Measurements from ENCODE around the gene SEC14L2.
"Not testable (repeated sequence)": the region's sequence is repeated elsewhere in the genome, so short reads cannot be mapped to it uniquely, and the experiment has no call there.

SEC14L2 gene

GRCh38 chr22:30441088-30441487, 44.3 kb downstream of the SEC14L2 start:
- peaks cover 4% of the 10 kb centered on the region for H3K9me3 Mint-ChIP-seq (ENCODE audit: low read depth)
- peaks cover 30% of the 10 kb centered on the region for H3K27me3 Mint-ChIP-seq
- H3K4me1 Mint-ChIP-seq (ENCODE audit: low read depth) = peaks cover 22% of the 10 kb centered on the region
- no peak overlapping the region for H3K4me3 Mint-ChIP-seq
- H3K36me3 Mint-ChIP-seq = peaks cover 7% of the 10 kb centered on the region
- H3K27ac Mint-ChIP-seq = no peak overlapping the region

GRCh38 chr22:30444632-30445437, 48.0 kb downstream of the SEC14L2 start:
- H3K4me1 Mint-ChIP-seq (ENCODE audit: low read depth) = peaks cover 17% of the 10 kb centered on the region
- peaks cover 4% of the 10 kb centered on the region for H3K36me3 Mint-ChIP-seq
- H3K4me3 Mint-ChIP-seq = no peak overlapping the region
- peaks cover 34% of the 10 kb centered on the region for H3K27me3 Mint-ChIP-seq
- H3K27ac Mint-ChIP-seq = no peak overlapping the region
- H3K9me3 Mint-ChIP-seq (ENCODE audit: low read depth) = no peaks in the 10 kb centered on the region

- peaks cover 4% of the 10 kb centered on the region for H3K36me3 Mint-ChIP-seq
- H3K4me3 Mint-ChIP-seq = no peak overlapping the region
- H3K27ac Mint-ChIP-seq = no peak overlapping the region
- H3K4me1 Mint-ChIP-seq (ENCODE audit: low read depth) = peaks cover 17% of the 10 kb centered on the region
- no peaks in the 10 kb centered on the region for H3K9me3 Mint-ChIP-seq (ENCODE audit: low read depth)
- H3K27me3 Mint-ChIP-seq = peaks cover 32% of the 10 kb centered on the region
Observed at GRCh38 chr22:30445438-30446145, 48.8 kb downstream of the SEC14L2 start.

- no peaks in the 10 kb centered on the region for H3K36me3 Mint-ChIP-seq
- H3K4me1 Mint-ChIP-seq (ENCODE audit: low read depth) = peaks cover 13% of the 10 kb centered on the region
- H3K4me3 Mint-ChIP-seq = no peak overlapping the region
- H3K27ac Mint-ChIP-seq = no peak overlapping the region
- H3K9me3 Mint-ChIP-seq (ENCODE audit: low read depth) = no peaks in the 10 kb centered on the region
- peaks cover 28% of the 10 kb centered on the region for H3K27me3 Mint-ChIP-seq
Observed at GRCh38 chr22:30447656-30448055, 50.8 kb downstream of the SEC14L2 start.

- H3K4me3 Mint-ChIP-seq; H3K36me3 Mint-ChIP-seq; H3K9me3 Mint-ChIP-seq (ENCODE audit: low read depth); H3K4me1 Mint-ChIP-seq (ENCODE audit: low read depth); H3K27ac Mint-ChIP-seq: not testable (repeated sequence)
- peaks cover 14% of the 10 kb centered on the region for H3K27me3 Mint-ChIP-seq
Observed at GRCh38 chr22:30451488-30451887, 54.7 kb downstream of the SEC14L2 start.

GRCh38 chr22:30452861-30453260, 56.0 kb downstream of the SEC14L2 start:
- Mint-ChIP-seq H3K36me3 (no peaks in the 10 kb centered on the region), H3K9me3 (ENCODE audit: low read depth) (no peaks in the 10 kb centered on the region), H3K4me3 (no peak overlapping the region), H3K4me1 (ENCODE audit: low read depth) (no peaks in the 10 kb centered on the region), H3K27me3 (peaks cover 8% of the 10 kb centered on the region), H3K27ac (no peak overlapping the region)

- no peak overlapping the region for H3K27ac Mint-ChIP-seq
- no peaks in the 10 kb centered on the region for H3K9me3 Mint-ChIP-seq (ENCODE audit: low read depth)
- H3K4me3 Mint-ChIP-seq = no peak overlapping the region
- H3K27me3 Mint-ChIP-seq = peaks cover 7% of the 10 kb centered on the region
- no peaks in the 10 kb centered on the region for H3K4me1 Mint-ChIP-seq (ENCODE audit: low read depth)
- no peaks in the 10 kb centered on the region for H3K36me3 Mint-ChIP-seq
Observed at GRCh38 chr22:30453731-30454510, 57.1 kb downstream of the SEC14L2 start.

GRCh38 chr22:30455075-30455840, 58.4 kb downstream of the SEC14L2 start:
- Mint-ChIP-seq H3K27ac (no peak overlapping the region), H3K27me3 (peaks cover 9% of the 10 kb centered on the region), H3K4me1 (ENCODE audit: low read depth) (no peaks in the 10 kb centered on the region), H3K4me3 (no peak overlapping the region), H3K9me3 (ENCODE audit: low read depth) (no peaks in the 10 kb centered on the region), H3K36me3 (no peaks in the 10 kb centered on the region)

- H3K36me3 Mint-ChIP-seq = no peaks in the 10 kb centered on the region
- no peak overlapping the region for H3K4me3 Mint-ChIP-seq
- no peaks in the 10 kb centered on the region for H3K4me1 Mint-ChIP-seq (ENCODE audit: low read depth)
- H3K27ac Mint-ChIP-seq = no peak overlapping the region
- H3K27me3 Mint-ChIP-seq = peaks cover 7% of the 10 kb centered on the region
- H3K9me3 Mint-ChIP-seq (ENCODE audit: low read depth) = no peaks in the 10 kb centered on the region
Observed at GRCh38 chr22:30457981-30458380, 61.2 kb downstream of the SEC14L2 start.

- Mint-ChIP-seq H3K4me3 (no peak overlapping the region), H3K27ac (no peak overlapping the region), H3K36me3 (no peaks in the 10 kb centered on the region), H3K9me3 (ENCODE audit: low read depth) (no peaks in the 10 kb centered on the region), H3K27me3 (peaks cover 7% of the 10 kb centered on the region), H3K4me1 (ENCODE audit: low read depth) (no peaks in the 10 kb centered on the region)
Observed at GRCh38 chr22:30459181-30460052, 62.6 kb downstream of the SEC14L2 start.

GRCh38 chr22:30460147-30460546, 63.3 kb downstream of the SEC14L2 start:
- Mint-ChIP-seq H3K27ac (no peak overlapping the region), H3K9me3 (ENCODE audit: low read depth) (no peaks in the 10 kb centered on the region), H3K4me1 (ENCODE audit: low read depth) (no peaks in the 10 kb centered on the region), H3K27me3 (peaks cover 10% of the 10 kb centered on the region), H3K36me3 (peaks cover 3% of the 10 kb centered on the region), H3K4me3 (no peak overlapping the region)

GRCh38 chr22:30460555-30460954, 63.7 kb downstream of the SEC14L2 start:
- peaks cover 13% of the 10 kb centered on the region for H3K27me3 Mint-ChIP-seq
- not testable (repeated sequence) for H3K9me3 Mint-ChIP-seq (ENCODE audit: low read depth); H3K27ac Mint-ChIP-seq; H3K4me3 Mint-ChIP-seq; H3K4me1 Mint-ChIP-seq (ENCODE audit: low read depth); H3K36me3 Mint-ChIP-seq

- no peak overlapping the region for H3K4me3 Mint-ChIP-seq
- peaks cover 17% of the 10 kb centered on the region for H3K27me3 Mint-ChIP-seq
- no peaks in the 10 kb centered on the region for H3K4me1 Mint-ChIP-seq (ENCODE audit: low read depth)
- H3K36me3 Mint-ChIP-seq = peaks cover 3% of the 10 kb centered on the region
- no peak overlapping the region for H3K27ac Mint-ChIP-seq
- no peaks in the 10 kb centered on the region for H3K9me3 Mint-ChIP-seq (ENCODE audit: low read depth)
Observed at GRCh38 chr22:30469165-30469564, 72.3 kb downstream of the SEC14L2 start.

- Mint-ChIP-seq H3K4me1 (ENCODE audit: low read depth) (no peaks in the 10 kb centered on the region), H3K4me3 (no peak overlapping the region), H3K36me3 (no peaks in the 10 kb centered on the region), H3K27ac (no peak overlapping the region), H3K27me3 (peaks cover 10% of the 10 kb centered on the region), H3K9me3 (ENCODE audit: low read depth) (no peaks in the 10 kb centered on the region)
Observed at GRCh38 chr22:30470655-30471054, 73.8 kb downstream of the SEC14L2 start.

Data from activated naive CD8-positive, alpha-beta T cell (primary cell).